Activated naive CD8-positive, alpha-beta T cell (primary cell): ENCODE measurements around the gene SH3PXD2A.
A peak's percentile ranks its signal among the peaks of the same experiment; 100 is the strongest.

Source experiments
- H3K27ac Mint-ChIP-seq: one replicate; pipeline ENCODE4 v1.8.0; 2021; ENCODE audit warnings: mixed read lengths
- H3K27me3 Mint-ChIP-seq: one replicate; pipeline ENCODE4 v1.8.0; 2021; ENCODE audit warnings: mixed read lengths
- H3K36me3 Mint-ChIP-seq: one replicate; pipeline ENCODE4 v1.8.0; 2021; ENCODE audit warnings: mixed read lengths
- H3K4me1 Mint-ChIP-seq: one replicate; pipeline ENCODE4 v1.8.0; 2021; ENCODE audit warnings: low read depth, mixed read lengths
- H3K4me3 Mint-ChIP-seq: one replicate; pipeline ENCODE4 v1.8.0; 2021; ENCODE audit warnings: mild to moderate bottlenecking, mixed read lengths
- H3K9me3 Mint-ChIP-seq: one replicate; pipeline ENCODE4 v1.8.0; 2021; ENCODE audit warnings: low read depth, mixed read lengths

Gene SH3PXD2A

DNA sequence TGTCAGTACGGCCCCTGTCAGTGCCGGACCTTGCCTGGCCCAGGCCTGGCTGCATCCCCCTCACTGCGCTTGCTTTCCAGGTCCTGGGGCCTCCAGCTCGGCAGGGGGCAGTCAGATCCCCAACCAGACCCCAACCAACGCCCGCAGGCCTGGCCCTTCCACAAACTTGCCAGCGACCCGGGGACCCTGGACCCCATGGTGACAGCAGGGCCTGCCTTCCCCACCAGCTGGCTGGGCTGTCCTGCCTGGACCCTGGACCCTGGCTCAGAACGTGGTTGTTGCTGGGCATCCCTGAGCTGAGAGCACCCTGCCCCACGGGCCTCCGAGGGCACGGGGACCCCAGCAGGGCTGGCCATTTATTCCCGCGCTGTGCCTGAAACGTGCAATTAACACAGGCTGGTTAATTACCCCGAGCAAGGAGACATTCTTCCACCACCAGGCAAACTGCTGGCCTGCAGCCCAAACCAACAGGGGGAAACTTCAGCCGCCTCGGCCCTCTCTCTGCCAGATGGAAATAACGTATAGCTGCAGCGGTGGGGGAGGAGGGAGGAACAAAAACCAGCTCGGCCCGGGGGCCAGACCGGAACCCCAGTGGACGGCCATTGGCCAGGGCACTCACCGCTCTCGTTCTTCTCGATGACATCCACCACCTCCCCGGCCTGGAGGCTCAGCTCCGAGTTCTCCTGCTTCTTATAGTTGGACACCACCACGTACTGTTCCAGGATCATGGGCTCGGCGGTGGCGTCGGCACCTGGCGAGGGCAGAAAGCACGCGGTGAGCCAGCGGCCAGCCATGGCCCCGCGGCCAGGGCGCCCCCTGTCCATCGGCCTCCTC is 194.8 kb downstream of the SH3PXD2A start:
- Mint-ChIP-seq H3K9me3 (no peaks in the 10 kb centered on the region), H3K27ac (peak overlapping the region; percentile 78), H3K36me3 (peaks cover 7% of the 10 kb centered on the region), H3K27me3 (no peaks in the 10 kb centered on the region), H3K4me3 (peak overlapping the region; percentile 85), H3K4me1 (peaks cover 17% of the 10 kb centered on the region)

DNA sequence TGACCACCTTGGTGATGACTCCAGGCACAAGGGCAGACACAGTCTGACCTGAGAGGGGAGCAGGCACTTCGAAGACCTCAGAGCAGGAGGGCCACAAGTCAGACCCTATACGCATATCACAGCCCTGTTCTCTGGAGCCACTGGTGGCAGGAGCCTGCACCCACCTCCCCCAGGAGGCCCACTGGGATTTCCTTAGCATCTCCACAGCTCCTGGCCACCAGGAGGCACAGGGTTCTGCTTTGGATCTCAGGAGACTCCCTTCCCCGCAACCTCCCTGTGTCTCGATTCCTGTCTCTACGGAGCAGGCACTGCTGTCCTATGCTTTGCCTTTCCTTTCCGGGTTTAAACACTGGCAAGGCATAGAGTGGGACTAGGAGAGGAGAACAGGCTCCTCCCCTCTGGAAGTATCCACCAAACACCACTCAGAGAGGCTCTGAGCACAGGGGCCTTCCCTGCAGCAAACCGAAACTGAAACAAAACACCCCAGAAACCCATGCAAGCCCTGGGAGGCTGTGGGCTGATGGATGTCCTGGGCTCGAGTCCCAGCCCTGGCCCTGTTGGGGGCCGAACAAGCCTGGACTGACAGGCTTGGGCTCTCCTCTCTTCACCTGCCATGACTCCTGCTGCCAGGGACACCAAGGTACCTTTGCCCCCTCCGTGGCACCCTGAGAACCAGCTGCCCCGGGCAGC is 195.6 kb downstream of the SH3PXD2A start:
- Mint-ChIP-seq H3K9me3 (no peaks in the 10 kb centered on the region), H3K4me1 (peaks cover 17% of the 10 kb centered on the region), H3K27ac (peak overlapping the region; percentile 78), H3K36me3 (peaks cover 7% of the 10 kb centered on the region), H3K4me3 (peak overlapping the region; percentile 85), H3K27me3 (no peaks in the 10 kb centered on the region)

DNA sequence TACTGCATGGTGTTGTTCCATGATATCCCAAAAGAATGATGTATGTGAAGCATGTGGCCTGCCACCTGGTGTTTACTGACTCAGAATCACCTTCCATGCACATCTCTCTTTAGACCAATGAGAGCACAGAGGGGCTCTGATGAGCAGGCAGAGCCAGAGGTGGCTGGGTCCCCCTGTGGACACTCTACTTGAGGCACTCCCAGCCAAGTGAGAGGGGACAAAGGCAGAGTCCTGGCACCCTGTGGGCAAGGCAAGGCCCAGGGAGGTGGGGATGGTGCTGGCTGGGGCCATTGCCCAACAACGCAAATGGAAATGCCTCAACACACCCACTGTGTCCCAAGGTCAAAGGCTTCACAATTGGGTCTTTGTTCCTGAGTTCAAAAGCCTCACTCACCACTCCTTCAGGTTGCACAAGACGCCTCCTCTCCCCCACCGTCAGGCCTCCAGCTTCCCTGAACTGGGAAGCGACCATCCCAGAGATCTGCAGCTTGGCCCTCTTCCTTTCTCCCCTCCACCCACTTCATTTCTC is 197.3 kb downstream of the SH3PXD2A start:
- Mint-ChIP-seq H3K36me3 (peaks cover 7% of the 10 kb centered on the region), H3K4me3 (peak overlapping the region; percentile 27), H3K4me1 (peaks cover 15% of the 10 kb centered on the region), H3K27ac (no peak overlapping the region), H3K9me3 (no peaks in the 10 kb centered on the region), H3K27me3 (no peaks in the 10 kb centered on the region)

DNA sequence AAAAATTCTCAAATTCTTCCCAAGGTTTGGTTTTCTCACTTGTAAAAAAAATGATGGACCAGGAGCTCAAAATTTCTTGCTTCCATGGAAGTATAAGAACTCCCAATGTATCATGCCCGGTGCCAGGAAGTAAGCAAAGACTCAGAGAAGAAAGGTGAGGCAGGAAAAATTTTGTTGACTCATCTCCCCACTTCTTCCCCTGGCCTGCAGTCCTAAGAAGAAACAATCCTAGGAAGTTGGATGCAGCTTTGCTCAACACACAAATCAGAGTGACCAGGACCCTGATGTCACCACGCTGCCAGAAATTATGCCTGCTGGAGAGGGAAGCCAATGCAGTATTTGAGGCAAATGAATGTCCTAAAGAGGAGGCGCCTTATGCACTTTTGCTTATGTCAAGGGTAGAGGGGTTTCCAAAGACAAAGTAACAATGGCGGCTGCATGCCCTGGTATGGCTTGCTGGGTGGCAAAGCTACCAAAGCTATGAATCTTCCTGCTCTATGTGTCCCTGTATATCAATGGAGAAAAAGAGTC is 198.2 kb downstream of the SH3PXD2A start:
- Mint-ChIP-seq H3K9me3 (no peaks in the 10 kb centered on the region), H3K27me3 (no peaks in the 10 kb centered on the region), H3K4me1 (peaks cover 12% of the 10 kb centered on the region), H3K27ac (no peak overlapping the region), H3K36me3 (peaks cover 7% of the 10 kb centered on the region), H3K4me3 (no peak overlapping the region)

DNA sequence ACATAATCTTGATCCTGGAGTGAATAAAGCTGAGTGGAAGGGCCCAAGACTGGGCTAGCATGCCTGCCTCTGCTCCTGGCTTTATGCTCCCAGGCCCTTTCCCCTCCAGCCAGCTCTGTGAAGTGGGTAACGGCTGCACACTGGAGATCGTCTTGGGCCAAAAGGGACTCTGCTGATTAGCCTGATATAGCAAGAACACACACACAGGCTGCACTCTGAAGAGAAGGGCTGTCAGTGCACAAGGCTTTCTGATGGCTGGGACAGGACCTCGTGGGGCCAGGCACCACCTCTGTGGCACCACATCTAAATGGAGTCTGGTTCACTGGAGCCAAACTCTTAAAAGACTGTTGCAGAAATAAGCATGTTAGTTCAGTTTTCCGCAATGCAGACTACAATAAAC is 200.5 kb downstream of the SH3PXD2A start:
- Mint-ChIP-seq H3K9me3 (no peaks in the 10 kb centered on the region), H3K36me3 (peaks cover 7% of the 10 kb centered on the region), H3K4me1 (peaks cover 7% of the 10 kb centered on the region)

DNA sequence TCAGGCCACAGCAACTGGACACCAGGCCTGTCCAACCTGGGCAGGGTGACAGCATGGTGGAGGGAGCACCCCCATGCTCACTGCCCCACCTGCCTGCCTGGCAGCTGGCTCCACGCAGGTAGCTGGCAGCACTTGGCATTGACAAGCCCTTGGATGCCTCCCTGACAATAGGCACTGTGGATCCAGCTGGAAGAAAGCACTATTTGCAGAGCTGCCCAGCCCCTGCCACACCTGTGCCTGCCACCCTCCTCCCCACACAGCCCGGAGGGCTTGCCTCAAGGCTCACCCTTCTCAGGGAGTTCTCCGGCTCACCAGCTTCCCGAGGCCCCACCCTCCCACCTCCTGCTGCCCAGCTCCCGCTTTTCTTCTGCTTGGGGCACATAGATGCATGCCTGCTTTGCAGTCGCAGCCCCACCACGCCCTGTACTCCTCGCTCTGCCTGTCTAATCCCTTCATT is 201.8 kb downstream of the SH3PXD2A start:
- Mint-ChIP-seq H3K27me3 (no peaks in the 10 kb centered on the region), H3K27ac (no peak overlapping the region), H3K4me1 (no peaks in the 10 kb centered on the region), H3K36me3 (peaks cover 7% of the 10 kb centered on the region), H3K4me3 (no peak overlapping the region), H3K9me3 (no peaks in the 10 kb centered on the region)

More for the DNA sequence above, 200.5 kb downstream of the SH3PXD2A start:
- H3K27ac Mint-ChIP-seq: no peak overlapping the region
- H3K4me3 Mint-ChIP-seq: no peak overlapping the region
- no peaks in the 10 kb centered on the region for H3K27me3 Mint-ChIP-seq

DNA sequence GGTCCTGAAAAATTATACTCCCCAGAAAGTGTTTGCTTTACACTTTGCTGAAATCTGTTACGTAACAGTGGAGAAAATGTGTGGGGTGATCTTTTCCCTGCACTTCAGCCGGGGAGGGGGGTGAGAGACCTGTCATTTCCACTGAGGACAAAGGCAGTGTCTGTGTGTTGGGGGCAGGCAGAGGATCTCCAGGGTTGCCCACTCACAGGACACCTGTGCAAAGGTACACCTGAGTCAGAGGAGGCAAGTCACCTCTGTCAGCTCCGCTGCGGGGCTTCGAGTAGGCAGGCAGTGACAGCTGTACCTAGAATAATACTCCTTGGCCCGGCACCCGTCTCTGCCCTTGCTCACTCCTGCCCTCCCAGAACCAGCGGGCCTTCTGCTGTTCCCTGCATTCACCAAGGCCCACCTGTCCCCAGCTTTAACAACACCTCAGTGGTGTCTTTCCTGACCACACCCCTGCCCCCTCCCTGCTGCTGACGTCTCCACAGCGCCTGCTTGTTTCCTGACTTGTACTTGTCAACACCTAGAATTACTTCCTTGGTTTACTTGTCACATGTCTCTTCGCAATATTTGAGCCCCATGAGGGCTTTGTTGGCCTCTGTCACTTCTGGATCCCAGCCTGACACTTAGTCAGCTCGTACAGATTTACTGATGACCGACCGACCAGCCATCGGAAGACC is 202.6 kb downstream of the SH3PXD2A start:
- peaks cover 4% of the 10 kb centered on the region for H3K36me3 Mint-ChIP-seq
- H3K4me3 Mint-ChIP-seq: no peak overlapping the region
- no peaks in the 10 kb centered on the region for H3K4me1 Mint-ChIP-seq
- no peaks in the 10 kb centered on the region for H3K9me3 Mint-ChIP-seq
- no peak overlapping the region for H3K27ac Mint-ChIP-seq
- H3K27me3 Mint-ChIP-seq: no peaks in the 10 kb centered on the region

DNA sequence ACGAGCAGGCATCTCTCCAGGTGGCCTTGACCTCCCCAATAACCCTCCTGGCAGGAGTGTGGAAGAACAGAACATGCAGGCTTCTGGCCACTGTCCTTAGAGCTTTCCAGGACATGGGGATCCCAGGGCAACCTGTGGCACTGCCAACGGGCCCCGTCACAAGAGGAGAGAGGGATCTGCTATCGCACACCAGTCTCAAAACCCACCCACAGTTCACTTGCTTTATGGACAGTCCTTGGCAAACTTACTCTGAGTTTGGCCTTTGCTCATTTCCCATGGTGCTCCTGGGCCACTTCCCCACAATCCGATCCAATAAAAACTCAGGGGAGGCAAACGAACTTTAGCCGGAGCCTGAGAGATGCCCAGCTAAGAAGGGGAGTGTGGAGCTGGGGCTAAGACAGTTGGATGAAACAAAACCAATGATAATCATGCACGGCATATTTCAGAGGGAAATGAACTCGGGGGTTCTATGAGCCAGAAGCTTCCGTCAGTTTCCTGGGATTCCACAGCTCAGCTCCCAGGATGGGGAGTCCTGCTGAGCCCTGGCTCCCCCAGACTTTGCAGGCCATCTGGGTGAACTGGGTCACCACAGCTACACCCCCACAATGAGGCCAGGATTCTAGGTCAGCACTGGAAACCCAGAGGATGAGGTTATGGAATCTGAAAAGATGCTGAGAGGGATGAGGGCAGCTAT is 203.4 kb downstream of the SH3PXD2A start:
- H3K9me3 Mint-ChIP-seq: no peaks in the 10 kb centered on the region
- no peaks in the 10 kb centered on the region for H3K36me3 Mint-ChIP-seq
- no peaks in the 10 kb centered on the region for H3K4me1 Mint-ChIP-seq
- H3K27ac Mint-ChIP-seq: no peak overlapping the region
- H3K4me3 Mint-ChIP-seq: no peak overlapping the region
- no peaks in the 10 kb centered on the region for H3K27me3 Mint-ChIP-seq

DNA sequence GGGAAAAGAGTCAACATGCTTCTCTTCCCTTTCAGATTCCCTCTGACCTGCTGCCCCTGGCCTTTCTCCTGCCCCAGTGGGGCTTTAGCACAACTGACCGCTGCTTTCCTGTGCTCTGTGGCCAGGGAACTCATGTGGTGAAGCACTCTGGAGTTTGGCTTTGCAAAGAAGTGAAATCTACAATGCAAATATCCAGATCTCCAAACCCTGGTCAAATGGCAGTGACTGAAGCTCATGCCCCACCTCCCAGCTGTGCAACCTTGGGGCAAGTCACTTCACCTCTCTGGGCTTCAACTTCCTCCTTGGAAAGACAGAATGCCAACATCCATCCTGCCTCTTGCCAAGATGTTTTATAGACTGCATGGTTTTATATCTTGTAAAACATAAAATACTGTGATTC is 204.0 kb downstream of the SH3PXD2A start:
- no peak overlapping the region for H3K27ac Mint-ChIP-seq
- no peaks in the 10 kb centered on the region for H3K27me3 Mint-ChIP-seq
- H3K9me3 Mint-ChIP-seq: no peaks in the 10 kb centered on the region
- no peaks in the 10 kb centered on the region for H3K36me3 Mint-ChIP-seq
- H3K4me1 Mint-ChIP-seq: no peaks in the 10 kb centered on the region
- no peak overlapping the region for H3K4me3 Mint-ChIP-seq

DNA sequence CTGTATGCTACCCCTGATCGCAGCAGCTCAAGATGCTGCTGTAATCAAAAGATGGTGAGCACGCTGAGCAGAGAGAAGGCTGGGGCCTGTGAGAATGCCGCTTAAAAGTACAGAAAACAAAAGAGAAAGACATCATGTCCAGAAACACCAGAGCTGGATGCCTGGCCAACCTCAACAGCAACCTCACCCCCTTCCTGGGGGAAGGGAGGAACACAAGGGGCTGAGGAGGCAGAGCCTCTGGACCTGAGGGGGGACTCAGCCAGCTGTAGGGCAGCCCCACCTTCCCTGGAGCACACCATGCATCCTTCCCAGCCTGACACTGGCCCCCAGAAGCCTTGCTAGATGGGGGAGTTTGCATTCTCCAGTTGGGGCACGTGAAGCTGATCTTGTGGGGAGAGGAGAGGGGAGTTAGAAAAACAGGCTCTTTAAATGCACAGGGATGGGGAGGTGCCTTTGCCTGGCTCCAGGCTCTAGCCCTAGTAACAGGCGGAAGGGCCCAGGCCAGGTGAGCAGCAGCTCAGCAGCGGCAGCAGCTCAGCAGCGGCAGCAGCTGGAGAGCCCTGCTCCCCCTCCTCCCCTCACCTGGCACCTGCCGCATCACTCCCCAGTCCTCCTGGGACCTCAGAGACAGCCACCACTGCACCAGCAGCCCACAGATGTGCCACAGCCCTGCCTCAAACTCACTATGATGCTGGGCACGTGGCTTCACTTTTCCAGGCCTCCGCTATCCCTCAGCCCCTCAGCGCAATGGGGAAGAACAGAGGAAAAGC is 205.5 kb downstream of the SH3PXD2A start:
- H3K9me3 Mint-ChIP-seq: no peaks in the 10 kb centered on the region
- no peak overlapping the region for H3K4me3 Mint-ChIP-seq
- no peaks in the 10 kb centered on the region for H3K27me3 Mint-ChIP-seq
- no peaks in the 10 kb centered on the region for H3K4me1 Mint-ChIP-seq
- H3K27ac Mint-ChIP-seq: no peak overlapping the region
- H3K36me3 Mint-ChIP-seq: no peaks in the 10 kb centered on the region

DNA sequence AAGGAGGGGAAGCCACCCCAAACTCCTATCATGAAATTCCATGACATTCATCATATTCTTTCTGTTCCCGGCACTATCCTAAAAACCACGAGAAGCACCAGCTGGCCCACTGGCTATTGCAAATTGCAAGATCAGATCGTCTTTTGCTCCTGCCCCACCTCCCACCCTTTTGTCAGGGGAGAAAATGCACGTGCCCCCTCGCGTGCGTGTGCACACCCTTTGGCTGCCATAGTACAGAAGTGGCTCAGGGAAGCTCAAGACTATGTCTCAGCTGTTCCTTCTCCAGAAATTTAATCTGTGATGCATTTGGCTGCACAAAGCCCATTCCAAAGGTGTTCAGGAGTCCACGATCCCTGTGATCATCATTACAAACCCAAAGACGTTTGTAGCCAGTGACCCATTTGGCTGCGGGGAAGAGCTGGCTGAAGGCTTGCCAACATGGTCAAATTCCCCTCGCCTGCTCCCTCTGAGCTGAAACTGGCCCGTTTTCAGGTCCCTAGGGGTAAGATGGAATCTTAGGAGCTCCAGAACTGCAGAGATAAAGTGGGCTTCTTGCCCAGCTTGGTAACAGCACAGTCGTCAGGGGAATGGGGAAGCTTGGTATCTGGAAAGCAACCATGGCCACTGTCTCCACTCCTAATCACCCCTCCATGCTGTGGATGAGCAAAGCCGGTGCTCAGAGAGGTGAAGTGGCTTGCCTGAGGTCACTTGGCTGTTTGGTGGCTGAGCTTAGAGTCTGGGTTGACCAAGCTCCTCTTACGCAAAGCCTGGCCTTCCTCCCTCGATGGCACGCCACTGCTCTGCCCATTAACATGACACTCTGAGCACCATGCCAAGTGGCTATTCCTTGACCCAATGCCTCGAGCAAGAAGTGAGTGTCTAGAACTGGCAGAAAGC is 206.5 kb downstream of the SH3PXD2A start:
- no peaks in the 10 kb centered on the region for H3K36me3 Mint-ChIP-seq
- H3K27ac Mint-ChIP-seq: no peak overlapping the region
- no peaks in the 10 kb centered on the region for H3K27me3 Mint-ChIP-seq
- H3K4me1 Mint-ChIP-seq: no peaks in the 10 kb centered on the region
- H3K4me3 Mint-ChIP-seq: no peak overlapping the region
- H3K9me3 Mint-ChIP-seq: no peaks in the 10 kb centered on the region

DNA sequence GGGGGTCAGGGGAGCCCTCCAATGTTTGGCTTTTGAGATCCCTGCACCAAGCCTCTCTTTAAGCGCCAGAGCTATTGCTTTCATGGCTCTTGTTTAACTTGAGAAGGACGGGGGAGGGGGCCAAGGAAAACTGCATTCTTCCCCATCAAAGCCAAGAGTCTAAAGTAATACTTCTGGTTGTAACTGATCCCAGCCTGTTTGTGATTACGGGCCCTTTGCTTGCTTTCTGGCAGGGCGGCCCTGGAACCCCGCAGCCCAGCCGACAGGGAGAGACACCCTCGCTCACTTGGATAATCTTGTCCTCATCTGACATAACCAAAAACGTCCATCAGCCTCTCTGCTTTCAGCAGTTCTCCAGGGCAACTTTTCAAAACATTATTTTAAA is 207.1 kb downstream of the SH3PXD2A start:
- H3K4me1 Mint-ChIP-seq: no peaks in the 10 kb centered on the region
- H3K27me3 Mint-ChIP-seq: no peaks in the 10 kb centered on the region
- no peak overlapping the region for H3K27ac Mint-ChIP-seq
- no peak overlapping the region for H3K4me3 Mint-ChIP-seq
- H3K9me3 Mint-ChIP-seq: no peaks in the 10 kb centered on the region
- H3K36me3 Mint-ChIP-seq: no peaks in the 10 kb centered on the region

DNA sequence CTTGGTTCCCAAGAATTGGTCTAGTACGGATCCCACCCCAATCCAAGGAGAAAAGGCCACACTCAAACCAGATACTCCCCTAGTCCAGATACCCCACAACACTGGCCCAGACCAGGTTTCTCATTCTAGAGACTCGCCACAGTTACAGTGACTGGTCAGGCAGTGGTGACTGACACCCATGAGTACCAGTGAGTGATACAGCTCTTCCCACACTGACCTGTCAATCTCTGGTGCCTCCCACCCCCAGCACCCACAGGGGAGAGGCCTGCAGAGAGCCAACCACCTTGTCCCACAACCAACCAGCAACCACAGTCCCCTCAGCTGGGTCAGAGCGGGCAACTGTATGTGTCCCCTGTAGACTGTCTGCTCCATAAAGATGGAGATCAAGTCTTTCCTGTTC is 209.1 kb downstream of the SH3PXD2A start:
- no peaks in the 10 kb centered on the region for H3K9me3 Mint-ChIP-seq

More for the DNA sequence above, 209.1 kb downstream of the SH3PXD2A start:
- no peak overlapping the region for H3K4me3 Mint-ChIP-seq
- H3K36me3 Mint-ChIP-seq: no peaks in the 10 kb centered on the region
- no peak overlapping the region for H3K27ac Mint-ChIP-seq
- no peaks in the 10 kb centered on the region for H3K27me3 Mint-ChIP-seq
- no peaks in the 10 kb centered on the region for H3K4me1 Mint-ChIP-seq
